ENCODE measurements around the gene PCGF3.

Gene PCGF3

DNA sequence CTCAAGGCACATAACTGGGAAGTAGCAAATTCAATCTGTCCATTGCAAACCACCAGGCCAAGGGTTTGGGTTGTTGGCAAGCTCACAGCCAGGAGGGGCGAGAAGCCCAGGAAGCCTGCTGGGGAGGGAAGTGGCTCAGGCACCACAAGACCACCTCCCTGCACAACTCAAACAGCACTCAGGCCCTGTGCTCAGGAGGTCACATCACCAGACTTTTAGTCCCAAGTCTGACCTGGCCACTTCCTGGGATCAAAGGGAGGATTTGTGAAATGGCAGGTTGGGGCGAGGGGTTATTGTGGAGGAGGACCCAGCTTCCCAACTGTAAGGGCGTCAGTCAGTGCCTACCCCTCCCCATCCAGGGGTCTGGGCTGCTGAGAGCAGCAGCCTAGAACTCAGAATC lies 33.9 kb upstream of the PCGF3 start:
- TF ChIP-seq, protein P1, sequence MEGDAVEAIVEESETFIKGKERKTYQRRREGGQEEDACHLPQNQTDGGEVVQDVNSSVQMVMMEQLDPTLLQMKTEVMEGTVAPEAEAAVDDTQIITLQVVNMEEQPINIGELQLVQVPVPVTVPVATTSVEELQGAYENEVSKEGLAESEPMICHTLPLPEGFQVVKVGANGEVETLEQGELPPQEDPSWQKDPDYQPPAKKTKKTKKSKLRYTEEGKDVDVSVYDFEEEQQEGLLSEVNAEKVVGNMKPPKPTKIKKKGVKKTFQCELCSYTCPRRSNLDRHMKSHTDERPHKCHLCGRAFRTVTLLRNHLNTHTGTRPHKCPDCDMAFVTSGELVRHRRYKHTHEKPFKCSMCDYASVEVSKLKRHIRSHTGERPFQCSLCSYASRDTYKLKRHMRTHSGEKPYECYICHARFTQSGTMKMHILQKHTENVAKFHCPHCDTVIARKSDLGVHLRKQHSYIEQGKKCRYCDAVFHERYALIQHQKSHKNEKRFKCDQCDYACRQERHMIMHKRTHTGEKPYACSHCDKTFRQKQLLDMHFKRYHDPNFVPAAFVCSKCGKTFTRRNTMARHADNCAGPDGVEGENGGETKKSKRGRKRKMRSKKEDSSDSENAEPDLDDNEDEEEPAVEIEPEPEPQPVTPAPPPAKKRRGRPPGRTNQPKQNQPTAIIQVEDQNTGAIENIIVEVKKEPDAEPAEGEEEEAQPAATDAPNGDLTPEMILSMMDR (IDR thresholded peaks at IDR 0.05; ENCODE audit: low read depth, low read length), result no peak
- no peak for DNase-seq (ENCODE audit: low read depth, low spot score)
- no peak overlapping the region for H3K4me3 ChIP-seq (ENCODE audit: low read depth, low read length)
- in situ Hi-C loops (cut with HindIII; ENCODE audit: low sequenced_read_pairs), result no loop called here

DNA sequence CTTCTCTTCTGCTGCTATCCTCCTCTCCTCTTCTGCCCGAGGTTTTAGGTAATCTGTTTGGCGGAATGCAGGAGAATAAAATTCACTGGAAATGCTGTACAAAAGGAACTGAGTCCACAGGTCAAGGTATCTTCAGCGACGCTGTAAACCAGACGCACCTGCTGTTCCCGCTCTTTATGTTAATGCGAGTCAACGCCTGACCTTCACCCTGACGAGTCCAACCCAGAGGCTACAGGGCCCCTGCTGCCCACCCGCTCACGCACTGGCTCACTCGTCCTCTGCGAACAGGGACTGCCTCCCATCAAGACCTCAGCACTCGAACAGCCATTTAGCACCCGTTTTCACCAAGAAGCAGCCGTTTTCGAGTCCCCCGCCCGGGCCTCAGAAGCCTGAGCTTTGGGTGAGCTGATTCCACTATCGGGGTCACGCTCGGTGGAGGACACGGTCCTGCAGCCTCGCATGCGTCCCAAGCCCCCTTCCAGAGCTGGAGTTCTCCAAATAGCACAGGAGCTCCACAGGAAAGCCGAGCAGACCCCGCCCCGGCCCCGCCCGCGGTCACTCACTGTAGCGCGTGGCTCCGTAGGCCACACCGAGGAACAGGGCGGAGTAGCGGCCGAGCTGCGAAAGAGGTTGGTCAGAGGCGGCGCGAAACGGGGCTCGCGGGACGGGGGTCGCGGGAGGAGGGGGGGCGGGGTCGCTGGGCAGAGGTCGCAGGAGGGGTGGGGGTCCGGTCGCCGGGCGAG lies 32.1 kb upstream of the PCGF3 start:
- peak overlapping the region; percentile 80 for H3K4me3 ChIP-seq (ENCODE audit: low read depth, low read length)
- DNase-seq (ENCODE audit: low read depth, low spot score), result no peak
- TF ChIP-seq, protein P1 (IDR thresholded peaks at IDR 0.05; ENCODE audit: low read depth, low read length), result no peak
- in situ Hi-C loops (cut with HindIII; ENCODE audit: low sequenced_read_pairs), result no loop called here

- in situ Hi-C loops (cut with HindIII; ENCODE audit: low sequenced_read_pairs), result no loop called here
- H3K4me3 ChIP-seq (ENCODE audit: low read depth, low read length), result peak within 1 kb of the TSS; percentile 80
- peak; percentile 96 for DNase-seq (ENCODE audit: low read depth, low spot score)
- TF ChIP-seq, protein P1 (IDR thresholded peaks at IDR 0.05; ENCODE audit: low read depth, low read length), result peak; percentile 81
Observed at GRCh38 chr4:674172-675035, 31.2 kb upstream of the PCGF3 start, which contains the start of the genes ATP5ME and MYL5. TSS of gene ATP5ME (minus strand) at chr4:674276. CDS start at chr4:674247, 29 bp downstream. TSS of gene MYL5 (plus strand) at chr4:674542. CDS start at chr4:678027, 3,485 bp downstream.

DNA sequence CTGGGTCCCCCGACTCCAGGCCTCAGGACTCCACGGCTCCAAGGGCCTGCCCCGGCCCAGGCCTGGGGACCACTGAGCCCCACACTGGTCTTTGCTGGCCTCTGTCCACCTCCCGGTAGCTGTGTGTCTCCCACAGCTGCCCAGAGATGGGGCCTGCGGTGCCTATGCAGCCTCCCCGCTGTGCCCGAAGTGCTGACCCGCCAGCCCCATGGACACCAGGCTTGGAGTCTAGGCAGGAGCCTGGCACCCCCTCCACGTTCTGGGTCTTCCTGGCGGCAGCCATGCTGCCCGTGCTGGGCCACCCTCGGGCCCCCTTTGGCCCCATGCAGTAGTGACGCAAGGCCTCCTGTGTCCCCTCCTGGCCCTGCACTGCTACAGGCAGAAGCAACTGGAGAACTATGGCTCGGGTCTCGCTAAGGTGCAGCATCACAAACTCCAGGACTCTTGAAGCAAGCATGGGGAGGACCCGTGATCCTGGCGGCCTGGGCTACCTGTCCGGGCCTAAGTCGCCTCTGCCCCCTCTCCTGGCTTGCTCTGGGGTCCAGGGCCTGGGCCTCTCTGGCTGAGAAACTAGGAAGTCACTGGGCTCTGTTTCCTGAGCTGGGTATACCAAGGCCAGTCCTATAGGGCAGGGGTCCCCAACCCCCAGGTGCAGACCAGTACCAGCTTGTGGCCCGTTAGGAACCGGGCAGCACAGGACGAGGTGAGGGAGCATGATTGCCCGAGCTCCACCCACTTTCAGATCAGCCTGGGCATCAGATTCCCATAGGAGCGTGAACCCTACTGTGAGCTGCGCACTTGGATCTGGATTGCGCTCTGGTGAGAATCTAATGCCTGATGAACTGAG lies 30.4 kb upstream of the PCGF3 start:
- no peak for DNase-seq (ENCODE audit: low read depth, low spot score)
- TF ChIP-seq, protein P1 (IDR thresholded peaks at IDR 0.05; ENCODE audit: low read depth, low read length), result no peak
- H3K4me3 ChIP-seq (ENCODE audit: low read depth, low read length), result peak overlapping the region; percentile 68
- in situ Hi-C loops (cut with HindIII; ENCODE audit: low sequenced_read_pairs), result no loop called here

GRCh38 chr4:675980-676870 lies 29.4 kb upstream of the PCGF3 start:
- DNase-seq (ENCODE audit: low read depth, low spot score), result no peak
- TF ChIP-seq, protein P1 (IDR thresholded peaks at IDR 0.05; ENCODE audit: low read depth, low read length), result no peak
- in situ Hi-C loops (cut with HindIII; ENCODE audit: low sequenced_read_pairs), result no loop called here
- no peak overlapping the region for H3K4me3 ChIP-seq (ENCODE audit: low read depth, low read length)
